ENCODE data around the gene ANKS4B. TPM values are rescaled to one million over a fixed set of nuclear protein-coding genes. Genes with fewer than 3 reads are reported as not detected.

Gene ANKS4B
- total RNA-seq, 3 donors from 2014 or later (not counting 1 experiment from before 2014, with no cell fraction given) = 0.10 TPM; not detected in 2

- H3K27ac ChIP-seq (ENCODE audit: low read length) = no peak overlapping the region
- ATAC-seq (no peak), DNase-seq (no peak)
- Mint-ChIP-seq H3K27me3 (ENCODE audit: low read depth in 2 of 2) (peaks cover 33 to 50% of the 10 kb centered on the region in 2 donors), H3K9me3 (no peaks in the 10 kb centered on the region), H3K27ac (no peak overlapping the region), H3K36me3 (no peaks in the 10 kb centered on the region), H3K4me1 (peaks cover 0 to 14% of the 10 kb centered on the region in 2 donors), H3K4me3 (no peak overlapping the region)
- H3K36me3 ChIP-seq (ENCODE audit: control insufficient read depth, insufficient read depth, low read length) = no peaks in the 10 kb centered on the region
- no peak for TF ChIP-seq CTCF (IDR thresholded peaks at IDR 0.05)
- peaks cover 12% of the 10 kb centered on the region for H3K27me3 ChIP-seq (ENCODE audit: control insufficient read depth, insufficient read depth, low read length)
- H3K4me1 ChIP-seq (ENCODE audit: control insufficient read depth, insufficient read depth, low read length) = peaks cover 8% of the 10 kb centered on the region
- no peaks in the 10 kb centered on the region for H3K9me3 ChIP-seq (ENCODE audit: control insufficient read depth, insufficient read depth, low read length)
- no peak overlapping the region for H3K4me3 ChIP-seq (ENCODE audit: low read length)
- WGBS (ENCODE audit: insufficient coverage) = 67% methylated on average over 4 of the region's 5 CpGs
- intact Hi-C loops (cut with micrococcal nuclease) = no loop called here
These were observed 40.8 kb downstream of the ANKS4B start for GRCh38 chr16:21274172-21274726.

- intact Hi-C loops (cut with micrococcal nuclease) = no loop called here
- no peak for TF ChIP-seq CTCF (IDR thresholded peaks at IDR 0.05)
- H3K9me3 ChIP-seq (ENCODE audit: control insufficient read depth, insufficient read depth, low read length) = no peaks in the 10 kb centered on the region
- H3K4me1 ChIP-seq (ENCODE audit: control insufficient read depth, insufficient read depth, low read length) = peaks cover 8% of the 10 kb centered on the region
- H3K36me3 ChIP-seq (ENCODE audit: control insufficient read depth, insufficient read depth, low read length) = no peaks in the 10 kb centered on the region
- Mint-ChIP-seq H3K9me3 (no peaks in the 10 kb centered on the region), H3K36me3 (no peaks in the 10 kb centered on the region), H3K27ac (no peak overlapping the region), H3K4me1 (peaks cover 0 to 14% of the 10 kb centered on the region in 2 donors), H3K4me3 (no peak overlapping the region), H3K27me3 (ENCODE audit: low read depth in 2 of 2) (peaks cover 38 to 57% of the 10 kb centered on the region in 2 donors)
- H3K27ac ChIP-seq (ENCODE audit: low read length) = no peak overlapping the region
- no peak for ATAC-seq
- DNase-seq = no peak
- peaks cover 13% of the 10 kb centered on the region for H3K27me3 ChIP-seq (ENCODE audit: control insufficient read depth, insufficient read depth, low read length)
- H3K4me3 ChIP-seq (ENCODE audit: low read length) = no peak overlapping the region
- 89% methylated on average over 1 of the region's 3 CpGs for WGBS (ENCODE audit: insufficient coverage)
These were observed 42.0 kb downstream of the ANKS4B start for GRCh38 chr16:21275529-21275928.

- DNase-seq (no peak), ATAC-seq (no peak)
- Mint-ChIP-seq H3K4me3 (no peak overlapping the region), H3K4me1 (peaks cover 0 to 14% of the 10 kb centered on the region in 2 donors), H3K27me3 (ENCODE audit: low read depth in 2 of 2) (peaks cover 38 to 57% of the 10 kb centered on the region in 2 donors), H3K27ac (no peak overlapping the region), H3K36me3 (no peaks in the 10 kb centered on the region), H3K9me3 (no peaks in the 10 kb centered on the region)
- TF ChIP-seq CTCF (IDR thresholded peaks at IDR 0.05) = no peak
- no peak overlapping the region for H3K27ac ChIP-seq (ENCODE audit: low read length)
- H3K4me3 ChIP-seq (ENCODE audit: low read length) = no peak overlapping the region
- 81% methylated on average over 9 of the region's 9 CpGs for WGBS (ENCODE audit: insufficient coverage)
- intact Hi-C loops (cut with micrococcal nuclease) = no loop called here
- H3K36me3 ChIP-seq (ENCODE audit: control insufficient read depth, insufficient read depth, low read length) = no peaks in the 10 kb centered on the region
- H3K27me3 ChIP-seq (ENCODE audit: control insufficient read depth, insufficient read depth, low read length) = peaks cover 14% of the 10 kb centered on the region
- H3K9me3 ChIP-seq (ENCODE audit: control insufficient read depth, insufficient read depth, low read length) = no peaks in the 10 kb centered on the region
- H3K4me1 ChIP-seq (ENCODE audit: control insufficient read depth, insufficient read depth, low read length) = peaks cover 8% of the 10 kb centered on the region
These were observed 42.6 kb downstream of the ANKS4B start for GRCh38 chr16:21276090-21276489.

Measured in natural killer cell (primary cell).